ENCODE measurements around the gene PCDH9. TPM values are rescaled to one million over a fixed set of nuclear protein-coding genes. Genes with fewer than 3 reads are reported as not detected.

PCDH9 gene
- total and polyA plus RNA-seq, 3 donors from 2014 or later, result 2.3 to 4.6 (median 3.5) TPM

GRCh38 chr13:66483712-66484111 lies 746.4 kb downstream of the PCDH9 start:
- intact Hi-C loops (cut with DNase I; ENCODE audit: low total_unique reads), result no loop called here
- 65 to 77% methylated on average over 9 of the region's 9 CpGs for WGBS, 2 donors

GRCh38 chr13:66482836-66483235 lies 747.3 kb downstream of the PCDH9 start:
- Histone ChIP-seq H3K27me3 (no peaks in the 10 kb centered on the region), H3K4me1 (no peaks in the 10 kb centered on the region), H3K4me3 (no peak overlapping the region), H3K9me3 (no peaks in the 10 kb centered on the region), H3K27ac (no peak overlapping the region), H3K36me3 (ENCODE audit: low read depth, missing control alignments) (no peaks in the 10 kb centered on the region)
- TF ChIP-seq, protein P1, sequence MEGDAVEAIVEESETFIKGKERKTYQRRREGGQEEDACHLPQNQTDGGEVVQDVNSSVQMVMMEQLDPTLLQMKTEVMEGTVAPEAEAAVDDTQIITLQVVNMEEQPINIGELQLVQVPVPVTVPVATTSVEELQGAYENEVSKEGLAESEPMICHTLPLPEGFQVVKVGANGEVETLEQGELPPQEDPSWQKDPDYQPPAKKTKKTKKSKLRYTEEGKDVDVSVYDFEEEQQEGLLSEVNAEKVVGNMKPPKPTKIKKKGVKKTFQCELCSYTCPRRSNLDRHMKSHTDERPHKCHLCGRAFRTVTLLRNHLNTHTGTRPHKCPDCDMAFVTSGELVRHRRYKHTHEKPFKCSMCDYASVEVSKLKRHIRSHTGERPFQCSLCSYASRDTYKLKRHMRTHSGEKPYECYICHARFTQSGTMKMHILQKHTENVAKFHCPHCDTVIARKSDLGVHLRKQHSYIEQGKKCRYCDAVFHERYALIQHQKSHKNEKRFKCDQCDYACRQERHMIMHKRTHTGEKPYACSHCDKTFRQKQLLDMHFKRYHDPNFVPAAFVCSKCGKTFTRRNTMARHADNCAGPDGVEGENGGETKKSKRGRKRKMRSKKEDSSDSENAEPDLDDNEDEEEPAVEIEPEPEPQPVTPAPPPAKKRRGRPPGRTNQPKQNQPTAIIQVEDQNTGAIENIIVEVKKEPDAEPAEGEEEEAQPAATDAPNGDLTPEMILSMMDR (IDR thresholded peaks at IDR 0.05), result no peak
- no peak for TF ChIP-seq POLR2A (IDR thresholded peaks at IDR 0.05)
- DNase-seq, result no peak
- 43 to 67% methylated on average over 4 of the region's 4 CpGs for WGBS, 2 donors
- intact Hi-C loops (cut with DNase I; ENCODE audit: low total_unique reads), result no loop called here

More at GRCh38 chr13:66483712-66484111, 746.4 kb downstream of the PCDH9 start:
- H3K4me1 ChIP-seq, result no peaks in the 10 kb centered on the region
- H3K27me3 ChIP-seq, result no peaks in the 10 kb centered on the region
- H3K9me3 ChIP-seq, result no peaks in the 10 kb centered on the region
- no peak overlapping the region for H3K27ac ChIP-seq
- DNase-seq, result peak; percentile 17
- H3K36me3 ChIP-seq (ENCODE audit: low read depth, missing control alignments), result no peaks in the 10 kb centered on the region
- no peak for TF ChIP-seq POLR2A (IDR thresholded peaks at IDR 0.05)
- TF ChIP-seq, protein P1 (IDR thresholded peaks at IDR 0.05), result no peak
- H3K4me3 ChIP-seq, result no peak overlapping the region

GRCh38 chr13:66477816-66478215 lies 752.3 kb downstream of the PCDH9 start:
- TF ChIP-seq POLR2A (IDR thresholded peaks at IDR 0.05), result no peak
- TF ChIP-seq, protein P1 (IDR thresholded peaks at IDR 0.05), result no peak
- Histone ChIP-seq H3K27ac (no peak overlapping the region), H3K4me1 (no peaks in the 10 kb centered on the region), H3K4me3 (no peak overlapping the region), H3K36me3 (ENCODE audit: low read depth, missing control alignments) (no peaks in the 10 kb centered on the region), H3K9me3 (no peaks in the 10 kb centered on the region), H3K27me3 (no peaks in the 10 kb centered on the region)
- DNase-seq, result no peak
- intact Hi-C loops (cut with DNase I; ENCODE audit: low total_unique reads), result no loop called here
- 65 to 75% methylated on average over 4 of the region's 4 CpGs for WGBS, 2 donors

DNA sequence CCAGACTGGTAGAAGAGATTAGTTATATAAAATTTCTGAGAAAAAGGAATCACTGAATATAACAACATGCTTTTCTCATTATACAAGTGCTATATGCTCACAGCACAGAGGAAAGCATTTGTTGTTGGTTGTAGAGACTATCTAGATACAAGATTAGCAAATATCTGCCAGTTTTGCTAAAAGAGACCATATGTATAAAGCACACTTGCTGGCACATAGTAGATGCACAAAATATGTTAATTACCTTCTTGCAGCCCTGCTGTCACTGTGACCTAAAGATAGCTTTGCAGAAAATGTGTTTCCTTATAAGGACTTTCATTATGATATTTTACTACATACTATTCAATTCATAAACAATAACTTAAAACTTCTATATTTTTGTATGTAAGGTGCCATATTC lies 755.1 kb downstream of the PCDH9 start:
- intact Hi-C loops (cut with DNase I; ENCODE audit: low total_unique reads), result no loop called here
- H3K27ac ChIP-seq, result no peak overlapping the region
- H3K9me3 ChIP-seq, result no peaks in the 10 kb centered on the region
- H3K36me3 ChIP-seq (ENCODE audit: low read depth, missing control alignments), result no peaks in the 10 kb centered on the region
- no peaks in the 10 kb centered on the region for H3K27me3 ChIP-seq
- no peaks in the 10 kb centered on the region for H3K4me1 ChIP-seq
- no peak for DNase-seq
- H3K4me3 ChIP-seq, result no peak overlapping the region
- TF ChIP-seq, protein P1 (IDR thresholded peaks at IDR 0.05), result no peak
- no peak for TF ChIP-seq POLR2A (IDR thresholded peaks at IDR 0.05)

GRCh38 chr13:66469745-66470144 lies 760.4 kb downstream of the PCDH9 start:
- 77 to 89% methylated on average over 6 of the region's 6 CpGs for WGBS, 2 donors
- intact Hi-C loops (cut with DNase I; ENCODE audit: low total_unique reads), result no loop called here

More at GRCh38 chr13:66469745-66470144, 760.4 kb downstream of the PCDH9 start:
- H3K27me3 ChIP-seq, result no peaks in the 10 kb centered on the region
- H3K36me3 ChIP-seq (ENCODE audit: low read depth, missing control alignments), result no peaks in the 10 kb centered on the region
- no peaks in the 10 kb centered on the region for H3K9me3 ChIP-seq
- TF ChIP-seq, protein P1 (IDR thresholded peaks at IDR 0.05), result no peak
- TF ChIP-seq POLR2A (IDR thresholded peaks at IDR 0.05), result no peak
- H3K4me3 ChIP-seq, result no peak overlapping the region
- H3K4me1 ChIP-seq, result no peaks in the 10 kb centered on the region
- no peak for DNase-seq
- no peak overlapping the region for H3K27ac ChIP-seq
